Measurements from ENCODE around the gene HEATR1.

The HEATR1 gene

GRCh38 chr1:236575523-236575922, 28.8 kb downstream of the HEATR1 start:
- intact Hi-C loops (cut with micrococcal nuclease) = no loop called here
- no peaks in the 10 kb centered on the region for H3K4me1 Mint-ChIP-seq (ENCODE audit: low read depth)
- H3K4me3 Mint-ChIP-seq = no peak overlapping the region
- H3K9me3 Mint-ChIP-seq = no peaks in the 10 kb centered on the region
- H3K36me3 Mint-ChIP-seq (ENCODE audit: low read depth) = peaks cover 86% of the 10 kb centered on the region
- H3K27me3 Mint-ChIP-seq = no peaks in the 10 kb centered on the region
- H3K27ac Mint-ChIP-seq = no peak overlapping the region

- no peaks in the 10 kb centered on the region for H3K4me1 Mint-ChIP-seq (ENCODE audit: low read depth)
- no peak overlapping the region for H3K4me3 Mint-ChIP-seq
- H3K27me3 Mint-ChIP-seq = no peaks in the 10 kb centered on the region
- peaks cover 99% of the 10 kb centered on the region for H3K36me3 Mint-ChIP-seq (ENCODE audit: low read depth)
- H3K9me3 Mint-ChIP-seq = no peaks in the 10 kb centered on the region
- H3K27ac Mint-ChIP-seq = no peak overlapping the region
- intact Hi-C loops (cut with micrococcal nuclease) = no loop called here
Observed at GRCh38 chr1:236568285-236568894, 35.9 kb downstream of the HEATR1 start.

GRCh38 chr1:236565530-236565929, 38.8 kb downstream of the HEATR1 start:
- H3K4me1 Mint-ChIP-seq (ENCODE audit: low read depth) = no peaks in the 10 kb centered on the region
- no peak overlapping the region for H3K4me3 Mint-ChIP-seq
- intact Hi-C loops (cut with micrococcal nuclease) = no loop called here
- H3K27ac Mint-ChIP-seq = no peak overlapping the region
- H3K36me3 Mint-ChIP-seq (ENCODE audit: low read depth) = peaks cover 99% of the 10 kb centered on the region
- no peaks in the 10 kb centered on the region for H3K27me3 Mint-ChIP-seq
- no peaks in the 10 kb centered on the region for H3K9me3 Mint-ChIP-seq

- peaks cover 95% of the 10 kb centered on the region for H3K36me3 Mint-ChIP-seq (ENCODE audit: low read depth)
- H3K27ac Mint-ChIP-seq = no peak overlapping the region
- H3K27me3 Mint-ChIP-seq = no peaks in the 10 kb centered on the region
Observed at GRCh38 chr1:236561976-236562375, 42.3 kb downstream of the HEATR1 start.

GRCh38 chr1:236560213-236560771, 44.0 kb downstream of the HEATR1 start:
- no peak overlapping the region for H3K27ac Mint-ChIP-seq
- intact Hi-C loops (cut with micrococcal nuclease) = no loop called here
- no peaks in the 10 kb centered on the region for H3K4me1 Mint-ChIP-seq (ENCODE audit: low read depth)
- H3K4me3 Mint-ChIP-seq = no peak overlapping the region
- H3K36me3 Mint-ChIP-seq (ENCODE audit: low read depth) = peaks cover 95% of the 10 kb centered on the region
- no peaks in the 10 kb centered on the region for H3K27me3 Mint-ChIP-seq
- H3K9me3 Mint-ChIP-seq = no peaks in the 10 kb centered on the region

More at GRCh38 chr1:236561976-236562375, 42.3 kb downstream of the HEATR1 start:
- intact Hi-C loops (cut with micrococcal nuclease) = no loop called here
- Mint-ChIP-seq H3K4me3 (no peak overlapping the region), H3K9me3 (no peaks in the 10 kb centered on the region), H3K4me1 (ENCODE audit: low read depth) (no peaks in the 10 kb centered on the region)

- peaks cover 95% of the 10 kb centered on the region for H3K36me3 Mint-ChIP-seq (ENCODE audit: low read depth)
- no peaks in the 10 kb centered on the region for H3K27me3 Mint-ChIP-seq
- intact Hi-C loops (cut with micrococcal nuclease) = no loop called here
- no peaks in the 10 kb centered on the region for H3K4me1 Mint-ChIP-seq (ENCODE audit: low read depth)
- no peaks in the 10 kb centered on the region for H3K9me3 Mint-ChIP-seq
- H3K27ac Mint-ChIP-seq = no peak overlapping the region
- no peak overlapping the region for H3K4me3 Mint-ChIP-seq
Observed at GRCh38 chr1:236558846-236559245, 45.5 kb downstream of the HEATR1 start.

GRCh38 chr1:236558081-236558480, 46.2 kb downstream of the HEATR1 start:
- peaks cover 94% of the 10 kb centered on the region for H3K36me3 Mint-ChIP-seq (ENCODE audit: low read depth)
- no peaks in the 10 kb centered on the region for H3K4me1 Mint-ChIP-seq (ENCODE audit: low read depth)
- no peak overlapping the region for H3K27ac Mint-ChIP-seq
- H3K27me3 Mint-ChIP-seq = no peaks in the 10 kb centered on the region
- intact Hi-C loops (cut with micrococcal nuclease) = no loop called here
- H3K9me3 Mint-ChIP-seq = no peaks in the 10 kb centered on the region
- H3K4me3 Mint-ChIP-seq = no peak overlapping the region

- Mint-ChIP-seq H3K9me3 (no peaks in the 10 kb centered on the region), H3K4me1 (ENCODE audit: low read depth) (no peaks in the 10 kb centered on the region), H3K4me3 (no peak overlapping the region), H3K36me3 (ENCODE audit: low read depth) (peaks cover 95% of the 10 kb centered on the region), H3K27me3 (no peaks in the 10 kb centered on the region), H3K27ac (no peak overlapping the region)
- intact Hi-C loops (cut with micrococcal nuclease) = no loop called here
Observed at GRCh38 chr1:236556606-236557005, 47.7 kb downstream of the HEATR1 start.

GRCh38 chr1:236553370-236553769, 50.9 kb downstream of the HEATR1 start:
- Mint-ChIP-seq H3K36me3 (ENCODE audit: low read depth) (peaks cover 99% of the 10 kb centered on the region), H3K27me3 (no peaks in the 10 kb centered on the region), H3K4me1 (ENCODE audit: low read depth) (no peaks in the 10 kb centered on the region), H3K9me3 (no peaks in the 10 kb centered on the region), H3K27ac (no peak overlapping the region), H3K4me3 (no peak overlapping the region)
- intact Hi-C loops (cut with micrococcal nuclease) = no loop called here

GRCh38 chr1:236552901-236553300, 51.4 kb downstream of the HEATR1 start:
- no peaks in the 10 kb centered on the region for H3K4me1 Mint-ChIP-seq (ENCODE audit: low read depth)
- intact Hi-C loops (cut with micrococcal nuclease) = no loop called here
- no peaks in the 10 kb centered on the region for H3K9me3 Mint-ChIP-seq
- no peak overlapping the region for H3K27ac Mint-ChIP-seq
- H3K27me3 Mint-ChIP-seq = no peaks in the 10 kb centered on the region
- H3K36me3 Mint-ChIP-seq (ENCODE audit: low read depth) = peaks cover 99% of the 10 kb centered on the region
- no peak overlapping the region for H3K4me3 Mint-ChIP-seq

GRCh38 chr1:236552096-236552495, 52.2 kb downstream of the HEATR1 start:
- peaks cover 99% of the 10 kb centered on the region for H3K36me3 Mint-ChIP-seq (ENCODE audit: low read depth)
- H3K27me3 Mint-ChIP-seq = no peaks in the 10 kb centered on the region
- H3K4me3 Mint-ChIP-seq = no peak overlapping the region
- intact Hi-C loops (cut with micrococcal nuclease) = no loop called here
- H3K27ac Mint-ChIP-seq = no peak overlapping the region
- no peaks in the 10 kb centered on the region for H3K4me1 Mint-ChIP-seq (ENCODE audit: low read depth)
- H3K9me3 Mint-ChIP-seq = no peaks in the 10 kb centered on the region

- intact Hi-C loops (cut with micrococcal nuclease) = no loop called here
- no peak overlapping the region for H3K27ac Mint-ChIP-seq
- H3K4me3 Mint-ChIP-seq = no peak overlapping the region
- no peaks in the 10 kb centered on the region for H3K4me1 Mint-ChIP-seq (ENCODE audit: low read depth)
- H3K27me3 Mint-ChIP-seq = no peaks in the 10 kb centered on the region
- H3K36me3 Mint-ChIP-seq (ENCODE audit: low read depth) = peaks cover 99% of the 10 kb centered on the region
- no peaks in the 10 kb centered on the region for H3K9me3 Mint-ChIP-seq
Observed at GRCh38 chr1:236550961-236551851, 53.1 kb downstream of the HEATR1 start.

- intact Hi-C loops (cut with micrococcal nuclease) = loop anchor here (5.0 kb wide), 1 partner anchor 44 kb away; no protein-coding TSS in a partner anchor
- Mint-ChIP-seq H3K4me3 (no peak overlapping the region), H3K27ac (no peak overlapping the region), H3K36me3 (ENCODE audit: low read depth) (peaks cover 99% of the 10 kb centered on the region), H3K27me3 (no peaks in the 10 kb centered on the region), H3K9me3 (no peaks in the 10 kb centered on the region), H3K4me1 (ENCODE audit: low read depth) (peaks cover 6% of the 10 kb centered on the region)
Observed at GRCh38 chr1:236548452-236548851, 55.9 kb downstream of the HEATR1 start.

GRCh38 chr1:236545621-236546169, 58.6 kb downstream of the HEATR1 start:
- intact Hi-C loops (cut with micrococcal nuclease) = loop anchor here (5.0 kb wide), 1 partner anchor 47 kb away; no protein-coding TSS in a partner anchor
- H3K9me3 Mint-ChIP-seq = no peaks in the 10 kb centered on the region
- H3K27me3 Mint-ChIP-seq = no peaks in the 10 kb centered on the region
- no peak overlapping the region for H3K27ac Mint-ChIP-seq
- H3K36me3 Mint-ChIP-seq (ENCODE audit: low read depth) = peaks cover 95% of the 10 kb centered on the region
- peaks cover 6% of the 10 kb centered on the region for H3K4me1 Mint-ChIP-seq (ENCODE audit: low read depth)
- H3K4me3 Mint-ChIP-seq = no peak overlapping the region

Data from dendritic cell treated with granulocyte-macrophage colony-stimulating factor and Interleukin-4, amounts not matched to agents 40 ng/mL and 50 ng/mL, for 4 days (primary cell).